Measurements from ENCODE around the gene SLC37A2.

GRCh38 chr11:125069796-125070195 lies 6.7 kb downstream of the SLC37A2 start:
- TF ChIP-seq EZH2 (IDR thresholded peaks at IDR 0.05) (no peak), EZH2phosphoT487 (IDR thresholded peaks at IDR 0.05) (no peak)
